Measurements from ENCODE around the gene NFIB. TPM values are rescaled to one million over a fixed set of nuclear protein-coding genes. Genes with fewer than 3 reads are reported as not detected.

The NFIB gene
- 100 to 1,000 TPM in 3 of 4 donors, 10 to 100 TPM in 1; 85.3 to 173 (median 115) TPM for total RNA-seq

- no peaks in the 10 kb centered on the region for H3K36me3 ChIP-seq
- H3K27me3 ChIP-seq: no peaks in the 10 kb centered on the region
- H3K4me1 ChIP-seq: no peaks in the 10 kb centered on the region
- no peak for TF ChIP-seq CTCF (IDR thresholded peaks at IDR 0.05)
- no peak for TF ChIP-seq POLR2A (IDR thresholded peaks at IDR 0.05)
- peak; percentile 57 to 58 for DNase-seq
- H3K4me3 ChIP-seq: peak within 1 kb of the TSS; percentile 63 to 87
- no peaks in the 10 kb centered on the region for H3K9me3 ChIP-seq
- intact Hi-C loops (cut with DNase I; ENCODE audit: low total_unique reads): loop anchor here (5.0 kb wide), 1 partner anchor 42 kb away; no protein-coding TSS in a partner anchor
- H3K27ac ChIP-seq: peak within 1 kb of the TSS; percentile 98 to 100
Observed at GRCh38 chr9:14313951-14314423, at the start of gene NFIB. TSS of gene NFIB (minus strand) at chr9:14314141. CDS start at chr9:14313511, 630 bp downstream.

- TF ChIP-seq POLR2A (IDR thresholded peaks at IDR 0.05): no peak
- no peak for TF ChIP-seq CTCF (IDR thresholded peaks at IDR 0.05)
- peak overlapping the region; percentile 7 to 30 for H3K27ac ChIP-seq
- H3K4me1 ChIP-seq: no peaks in the 10 kb centered on the region
- DNase-seq: no peak
- H3K36me3 ChIP-seq: no peaks in the 10 kb centered on the region
- H3K9me3 ChIP-seq: no peaks in the 10 kb centered on the region
- no peak overlapping the region for H3K4me3 ChIP-seq
- no peaks in the 10 kb centered on the region for H3K27me3 ChIP-seq
- intact Hi-C loops (cut with DNase I; ENCODE audit: low total_unique reads): no loop called here
Observed at GRCh38 chr9:14362175-14362574, 48.2 kb upstream of the NFIB start.

GRCh38 chr9:14361074-14361473 lies 47.1 kb upstream of the NFIB start:
- Histone ChIP-seq H3K27me3 (no peaks in the 10 kb centered on the region), H3K4me1 (no peaks in the 10 kb centered on the region), H3K36me3 (no peaks in the 10 kb centered on the region), H3K27ac (no peak overlapping the region), H3K4me3 (no peak overlapping the region), H3K9me3 (no peaks in the 10 kb centered on the region)
- no peak for DNase-seq
- intact Hi-C loops (cut with DNase I; ENCODE audit: low total_unique reads): no loop called here
- TF ChIP-seq POLR2A (IDR thresholded peaks at IDR 0.05): no peak
- no peak for TF ChIP-seq CTCF (IDR thresholded peaks at IDR 0.05)

- no peak for TF ChIP-seq POLR2A (IDR thresholded peaks at IDR 0.05)
- no peak for TF ChIP-seq CTCF (IDR thresholded peaks at IDR 0.05)
- H3K27me3 ChIP-seq: no peaks in the 10 kb centered on the region
- no peak for DNase-seq
- no peaks in the 10 kb centered on the region for H3K9me3 ChIP-seq
- H3K27ac ChIP-seq: no peak overlapping the region
- H3K4me1 ChIP-seq: no peaks in the 10 kb centered on the region
- H3K36me3 ChIP-seq: no peaks in the 10 kb centered on the region
- no peak overlapping the region for H3K4me3 ChIP-seq
- intact Hi-C loops (cut with DNase I; ENCODE audit: low total_unique reads): no loop called here
Observed at GRCh38 chr9:14358523-14358922, 44.6 kb upstream of the NFIB start.

- DNase-seq: no peak
- Histone ChIP-seq H3K4me3 (no peak overlapping the region), H3K9me3 (no peaks in the 10 kb centered on the region), H3K36me3 (no peaks in the 10 kb centered on the region), H3K4me1 (no peaks in the 10 kb centered on the region), H3K27me3 (no peaks in the 10 kb centered on the region), H3K27ac (no peak overlapping the region)
- intact Hi-C loops (cut with DNase I; ENCODE audit: low total_unique reads): no loop called here
- TF ChIP-seq CTCF (IDR thresholded peaks at IDR 0.05) (no peak), POLR2A (IDR thresholded peaks at IDR 0.05) (no peak)
Observed at GRCh38 chr9:14356351-14357265, 42.7 kb upstream of the NFIB start.

All from uterus (tissue), 4 donors.